GM12891 (cell line): ENCODE data around the gene TMEM208.

Experiments used
- DNase-seq: peaks from one replicate; pipeline ENCODE4 v3.0.0; 2011; ENCODE audit warnings: low spot score; ENCODE audit not compliant: insufficient read length
- FAIRE-seq: peaks from 2 replicates; lab custom pipeline; 2011; peaks lifted over from hg19 to GRCh38; lab: Jason Lieb, UNC
- PAX5 ChIP-seq: IDR thresholded peaks from 2 replicates; pipeline ENCODE4 v1.6.1; 2011; ENCODE audit warnings: low read length, moderate library complexity, mild to moderate bottlenecking; ENCODE audit not compliant: insufficient read depth, severe bottlenecking
- POLR2A ChIP-seq: IDR thresholded peaks from 2 replicates; pipeline ENCODE4 v1.6.1; 2011; ENCODE audit warnings: low read depth, low read length, control low read depth
- POLR2AphosphoS5 ChIP-seq: IDR thresholded peaks from 2 replicates; pipeline ENCODE4 v1.6.1; 2011; ENCODE audit warnings: low read depth, low read length, control low read depth
- POU2F2 ChIP-seq: IDR thresholded peaks from 2 replicates; pipeline ENCODE4 v1.6.1; 2011; ENCODE audit warnings: low read depth, mild to moderate bottlenecking, control low read depth, low read length, moderate library complexity
- SPI1 ChIP-seq: IDR thresholded peaks from 2 replicates; pipeline ENCODE4 v1.6.1; 2011; ENCODE audit warnings: low read depth, low read length, control low read depth
- TAF1 ChIP-seq: IDR thresholded peaks from 2 replicates; pipeline ENCODE4 v1.6.1; 2011; ENCODE audit warnings: low read depth, low read length, control low read depth

The TMEM208 gene

GRCh38 chr16:67254801-67255552 lies 28.0 kb downstream of the TMEM208 start:
- FAIRE-seq, result no peak
- TF ChIP-seq TAF1 (no peak), POU2F2 (no peak), POLR2AphosphoS5 (no peak), PAX5 (no peak), SPI1 (no peak), POLR2A (no peak)

GRCh38 chr16:67255553-67256221 lies 28.8 kb downstream of the TMEM208 start:
- TF ChIP-seq POLR2A (no peak), SPI1 (no peak), TAF1 (no peak), POU2F2 (no peak), POLR2AphosphoS5 (no peak), PAX5 (no peak)
- DNase-seq, result no peak
- FAIRE-seq, result no peak

More at GRCh38 chr16:67254801-67255552, 28.0 kb downstream of the TMEM208 start:
- DNase-seq, result no peak

- DNase-seq (no peak), FAIRE-seq (no peak)
- no peak for TF ChIP-seq TAF1
- TF ChIP-seq PAX5, result no peak
- TF ChIP-seq POLR2A, result no peak
- TF ChIP-seq POLR2AphosphoS5, result no peak
- no peak for TF ChIP-seq SPI1
- TF ChIP-seq POU2F2, result no peak
These were observed 29.8 kb downstream of the TMEM208 start for GRCh38 chr16:67256701-67257230.

GRCh38 chr16:67257486-67258160 lies 30.7 kb downstream of the TMEM208 start:
- FAIRE-seq (no peak), DNase-seq (no peak)
- TF ChIP-seq POU2F2 (no peak), POLR2AphosphoS5 (no peak), TAF1 (no peak), PAX5 (no peak), SPI1 (no peak), POLR2A (no peak)

- DNase-seq (no peak), FAIRE-seq (no peak)
- TF ChIP-seq POLR2A (no peak), POU2F2 (no peak), TAF1 (no peak), PAX5 (no peak), POLR2AphosphoS5 (no peak), SPI1 (no peak)
These were observed 31.4 kb downstream of the TMEM208 start for GRCh38 chr16:67258161-67258835.

GRCh38 chr16:67259705-67260104 lies 32.8 kb downstream of the TMEM208 start:
- no peak for FAIRE-seq

GRCh38 chr16:67260426-67261063 lies 33.6 kb downstream of the TMEM208 start:
- FAIRE-seq (peak; percentile 82), DNase-seq (peak; percentile 64)
- TF ChIP-seq TAF1, result no peak
- no peak for TF ChIP-seq PAX5
- TF ChIP-seq POU2F2, result no peak
- no peak for TF ChIP-seq POLR2AphosphoS5
- peak; percentile 45; the same call in 1 of the 2 replicates for TF ChIP-seq SPI1

More at GRCh38 chr16:67259705-67260104, 32.8 kb downstream of the TMEM208 start:
- TF ChIP-seq TAF1 (no peak), PAX5 (no peak), POLR2AphosphoS5 (no peak), POU2F2 (no peak), SPI1 (no peak), POLR2A (no peak)
- no peak for DNase-seq

- FAIRE-seq, result no peak
- no peak for DNase-seq
- TF ChIP-seq POU2F2, result no peak
- no peak for TF ChIP-seq POLR2A
- TF ChIP-seq PAX5, result no peak
- no peak for TF ChIP-seq POLR2AphosphoS5
These were observed 36.3 kb downstream of the TMEM208 start for GRCh38 chr16:67263201-67263600.
